ENCODE data around the gene CELSR3.

Gene CELSR3

DNA sequence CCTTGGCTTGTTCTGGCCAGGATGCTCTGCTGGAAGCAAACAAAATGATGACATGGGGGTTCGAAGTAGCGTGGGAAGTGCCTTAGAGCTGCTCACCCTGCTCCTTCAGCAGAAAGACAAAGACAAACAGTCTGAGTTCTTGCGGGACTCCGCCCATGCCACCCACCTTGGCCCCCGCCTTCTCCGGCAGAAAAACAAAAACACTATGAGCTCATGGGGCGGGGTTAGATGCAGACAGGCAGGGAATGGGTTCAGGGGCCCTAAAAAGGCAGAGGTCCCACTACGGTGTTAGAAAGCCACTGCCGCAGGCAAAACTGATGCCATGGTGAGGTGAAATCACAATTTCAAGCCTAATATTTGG lies 32.7 kb upstream of the CELSR3 start:
- TF ChIP-seq, protein P1, sequence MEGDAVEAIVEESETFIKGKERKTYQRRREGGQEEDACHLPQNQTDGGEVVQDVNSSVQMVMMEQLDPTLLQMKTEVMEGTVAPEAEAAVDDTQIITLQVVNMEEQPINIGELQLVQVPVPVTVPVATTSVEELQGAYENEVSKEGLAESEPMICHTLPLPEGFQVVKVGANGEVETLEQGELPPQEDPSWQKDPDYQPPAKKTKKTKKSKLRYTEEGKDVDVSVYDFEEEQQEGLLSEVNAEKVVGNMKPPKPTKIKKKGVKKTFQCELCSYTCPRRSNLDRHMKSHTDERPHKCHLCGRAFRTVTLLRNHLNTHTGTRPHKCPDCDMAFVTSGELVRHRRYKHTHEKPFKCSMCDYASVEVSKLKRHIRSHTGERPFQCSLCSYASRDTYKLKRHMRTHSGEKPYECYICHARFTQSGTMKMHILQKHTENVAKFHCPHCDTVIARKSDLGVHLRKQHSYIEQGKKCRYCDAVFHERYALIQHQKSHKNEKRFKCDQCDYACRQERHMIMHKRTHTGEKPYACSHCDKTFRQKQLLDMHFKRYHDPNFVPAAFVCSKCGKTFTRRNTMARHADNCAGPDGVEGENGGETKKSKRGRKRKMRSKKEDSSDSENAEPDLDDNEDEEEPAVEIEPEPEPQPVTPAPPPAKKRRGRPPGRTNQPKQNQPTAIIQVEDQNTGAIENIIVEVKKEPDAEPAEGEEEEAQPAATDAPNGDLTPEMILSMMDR (IDR thresholded peaks at IDR 0.05; ENCODE audit: insufficient read depth, low read length, missing control alignments) = no peak
- ChIA-PET POLR2A (interaction anchor here (0.6 kb wide), 2 partner anchors 9 to 28 kb away, joined by 3 read pairs; no protein-coding TSS in a partner anchor), CTCF (interaction anchor here (0.7 to 1.7 kb wide), 6 partner anchors 9 to 86 kb away, joined by 3 to 7 read pairs (median 4); partner anchors contain the start of genes CELSR3, NCKIPSD and UQCRC1)
- H3K4me3 ChIP-seq (ENCODE audit: low read depth, low read length) = peak overlapping the region; percentile 26
- no peak for DNase-seq (ENCODE audit: low read depth, low spot score)

DNA sequence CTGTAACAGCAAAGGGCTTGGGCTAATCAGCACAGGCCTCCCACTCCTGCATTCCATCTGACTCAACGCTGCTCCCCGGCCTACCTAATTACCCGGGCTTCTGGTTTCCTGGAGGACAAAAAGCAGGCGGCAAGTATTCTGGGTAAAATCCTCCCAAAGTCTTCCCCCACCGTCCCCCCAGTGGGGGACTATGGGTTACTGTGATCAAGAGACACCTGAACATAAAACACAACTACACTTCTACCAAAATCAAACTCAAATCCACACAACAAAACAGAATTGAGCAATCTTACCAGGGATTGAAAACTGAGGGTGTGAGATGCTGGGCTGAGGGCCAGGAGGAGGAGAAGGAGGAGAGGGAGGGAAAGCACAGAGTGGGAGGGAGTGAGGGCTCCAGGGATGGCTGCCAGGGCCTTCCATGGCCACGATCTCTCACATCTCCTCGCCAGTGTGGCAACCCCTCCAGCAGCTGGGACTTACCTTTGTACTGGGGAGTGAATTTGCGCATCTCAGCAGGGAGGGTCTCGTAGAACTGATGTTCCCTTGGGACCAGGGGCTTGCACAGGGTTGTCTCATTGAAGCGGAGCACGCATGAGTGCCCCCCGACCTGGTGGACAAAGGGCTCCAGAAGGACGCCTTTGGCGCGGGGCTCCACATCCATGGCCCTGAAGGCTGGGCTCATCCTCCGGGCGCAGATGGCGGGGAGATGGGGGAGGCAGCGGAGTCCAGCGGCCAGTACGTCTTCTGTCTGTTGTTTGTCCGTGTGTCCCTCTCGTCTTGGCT lies 32.1 kb upstream of the CELSR3 start:
- TF ChIP-seq, protein P1 (IDR thresholded peaks at IDR 0.05; ENCODE audit: insufficient read depth, low read length, missing control alignments) = no peak
- POLR2A ChIA-PET = interaction anchor here (0.6 kb wide), 1 partner anchor 29 kb away, joined by 3 read pairs; no protein-coding TSS in a partner anchor
- CTCF ChIA-PET = interaction anchor here (0.7 to 1.7 kb wide), 6 partner anchors 8 to 259 kb away, joined by 3 to 7 read pairs (median 4); partner anchors contain the start of genes CELSR3, NCKIPSD and UQCRC1
- peak overlapping the region; percentile 26 for H3K4me3 ChIP-seq (ENCODE audit: low read depth, low read length)
- no peak for DNase-seq (ENCODE audit: low read depth, low spot score)

DNA sequence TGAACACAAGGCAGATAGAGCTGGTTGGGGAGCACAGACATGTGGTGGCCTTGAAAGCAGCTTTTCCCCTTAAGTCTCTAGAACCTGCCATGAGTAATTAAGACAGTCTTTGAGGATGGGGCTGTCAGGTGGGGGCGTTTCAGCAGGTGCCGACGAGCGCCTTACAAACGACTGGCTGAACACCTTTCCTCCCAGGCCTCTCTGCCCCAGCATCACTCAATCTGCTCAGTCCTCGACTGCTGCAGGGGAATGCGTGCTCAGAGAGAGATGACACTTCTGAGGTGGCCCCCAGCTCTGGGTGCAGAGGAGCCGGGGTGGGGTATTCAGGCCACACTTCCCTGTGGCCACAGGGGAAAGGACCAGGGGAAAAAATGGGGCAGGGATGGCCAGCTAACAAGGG lies 31.1 kb upstream of the CELSR3 start:
- DNase-seq (ENCODE audit: low read depth, low spot score) = no peak
- H3K4me3 ChIP-seq (ENCODE audit: low read depth, low read length) = no peak overlapping the region
- ChIA-PET POLR2A (no interaction called here), CTCF (interaction anchor here (0.8 to 1.9 kb wide), 5 partner anchors 10 to 258 kb away, joined by 3 to 9 read pairs (median 3); partner anchors contain the start of genes CCDC51 and TMA7)
- TF ChIP-seq, protein P1 (IDR thresholded peaks at IDR 0.05; ENCODE audit: insufficient read depth, low read length, missing control alignments) = no peak

DNA sequence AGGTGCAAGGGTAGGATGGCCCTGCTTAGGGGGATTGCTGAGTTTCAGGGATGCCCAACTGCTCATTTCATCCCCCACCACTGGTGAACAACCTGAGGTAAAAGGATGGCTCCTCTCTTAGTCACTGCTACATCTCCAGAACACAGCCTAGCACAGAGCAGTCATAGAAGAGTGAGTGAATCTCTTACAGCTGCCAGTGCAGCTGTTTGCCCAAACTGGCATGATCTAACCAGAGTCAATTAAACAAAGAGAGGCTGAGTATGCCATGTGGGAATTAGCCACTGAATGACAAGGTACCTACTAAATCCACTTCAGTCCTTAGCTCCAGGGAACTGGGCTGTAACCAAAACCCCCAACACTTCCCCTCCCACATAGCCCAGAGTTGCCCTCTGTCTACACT lies 29.9 kb upstream of the CELSR3 start:
- POLR2A ChIA-PET = no interaction called here
- CTCF ChIA-PET = interaction anchor here (1.1 to 1.9 kb wide), 7 partner anchors 9 to 690 kb away, joined by 3 to 9 read pairs (median 4); partner anchors contain the start of genes CCDC51, SLC26A6 and TMA7
- no peak for DNase-seq (ENCODE audit: low read depth, low spot score)
- TF ChIP-seq, protein P1 (IDR thresholded peaks at IDR 0.05; ENCODE audit: insufficient read depth, low read length, missing control alignments) = no peak
- H3K4me3 ChIP-seq (ENCODE audit: low read depth, low read length) = no peak overlapping the region

DNA sequence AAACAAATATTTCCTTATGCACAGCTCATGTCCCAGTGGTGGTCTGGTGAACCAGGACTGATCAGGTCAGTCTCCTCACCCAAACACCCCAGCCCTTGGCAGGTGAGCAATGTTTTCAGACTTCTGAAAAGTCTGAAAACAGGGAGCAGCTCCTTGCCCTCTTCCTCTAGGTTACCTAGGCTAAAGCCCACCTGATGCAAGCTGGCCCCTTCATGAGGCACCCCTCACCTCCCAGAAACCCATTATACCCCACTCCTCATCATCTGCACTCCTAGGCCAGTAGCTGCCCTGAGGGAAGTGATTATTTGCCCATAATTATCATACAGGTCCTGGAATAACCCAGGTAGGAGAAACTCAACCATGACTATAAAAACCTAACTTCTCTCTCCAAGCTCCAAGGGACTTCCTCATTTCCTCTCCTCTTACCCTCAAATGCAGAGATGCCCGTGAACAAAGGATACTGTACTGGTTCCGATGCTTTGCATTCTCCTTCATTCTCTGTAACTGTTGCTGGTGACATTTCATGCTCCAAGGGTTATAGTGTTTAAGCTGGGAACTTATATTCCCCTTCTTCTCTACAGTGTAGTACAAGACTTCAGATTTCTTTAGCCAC lies 28.3 kb upstream of the CELSR3 start:
- H3K4me3 ChIP-seq (ENCODE audit: low read depth, low read length) = no peak overlapping the region
- DNase-seq (ENCODE audit: low read depth, low spot score) = no peak
- CTCF ChIA-PET = interaction anchor here (0.7 to 2.0 kb wide), 3 partner anchors 8 to 55 kb away, joined by 3 to 7 read pairs (median 6); partner anchors contain the start of gene SLC26A6
- POLR2A ChIA-PET = interaction anchor here (0.5 kb wide), 1 partner anchor 87 kb away, joined by 3 read pairs; no protein-coding TSS in a partner anchor
- TF ChIP-seq, protein P1 (IDR thresholded peaks at IDR 0.05; ENCODE audit: insufficient read depth, low read length, missing control alignments) = no peak

DNA sequence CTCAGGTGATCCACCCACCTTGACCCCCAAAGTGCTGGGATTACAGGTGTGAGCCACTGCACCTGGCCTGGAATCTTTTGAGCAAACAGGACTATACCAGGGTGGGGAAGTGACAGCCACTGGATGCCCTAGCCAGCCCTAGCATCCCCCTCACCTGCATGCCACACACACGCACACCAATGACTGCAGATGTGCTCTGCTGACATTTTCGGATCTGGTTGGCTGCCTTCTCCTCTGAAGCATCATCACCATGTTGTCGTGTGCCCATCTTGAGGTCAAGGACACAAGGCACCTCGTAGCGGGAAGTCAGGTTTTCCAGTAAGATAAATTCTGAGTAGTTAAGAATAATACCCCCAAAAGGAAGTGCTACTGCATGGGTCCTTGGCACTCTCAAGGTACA lies 26.7 kb upstream of the CELSR3 start:
- no peak for DNase-seq (ENCODE audit: low read depth, low spot score)
- ChIA-PET CTCF (interaction anchor here (1.6 to 2.0 kb wide), 2 partner anchors 9 to 17 kb away, joined by 4 to 7 read pairs; no protein-coding TSS in a partner anchor), POLR2A (no interaction called here)
- TF ChIP-seq, protein P1 (IDR thresholded peaks at IDR 0.05; ENCODE audit: insufficient read depth, low read length, missing control alignments) = no peak
- H3K4me3 ChIP-seq (ENCODE audit: low read depth, low read length) = no peak overlapping the region

Measured in AG04449 (cell line).